ENCODE results near the gene SLC10A1. TPM values are rescaled to one million over a fixed set of nuclear protein-coding genes. Genes with fewer than 3 reads are reported as not detected.

The SLC10A1 gene
- total and polyA plus RNA-seq, 2 of the 8 experiments (the other 6 are each of a cell fraction or from before 2014, with no cell fraction given), result not detected

- Histone ChIP-seq H3K4me2 (ENCODE audit: insufficient read depth in 1 of 2, low read depth in 2 of 2, low read length in 2 of 2) (no peak overlapping the region), H3K79me2 (ENCODE audit: control insufficient read depth in 1 of 2, insufficient read depth in 2 of 2, low read length in 2 of 2) (no peaks in the 10 kb centered on the region), H3K27me3 (replicated peaks in 1 of 4; ENCODE audit: control insufficient read depth in 3 of 4, extremely low read depth in 1 of 4, insufficient read depth in 3 of 4, low read length in 3 of 4) (no peaks in the 10 kb centered on the region), H3K23me2 (ENCODE audit: low read depth, low read length) (no peaks in the 10 kb centered on the region), H3K18ac (ENCODE audit: extremely low read depth, low read length) (peak overlapping the region; percentile 48; the same call in 1 of the 2 replicates), H3K9me3 (ENCODE audit: insufficient read depth in 2 of 2, low read depth in 1 of 2, low read length in 1 of 2) (0 out of 4 replicates have a peak, but pooled peaks cover 0 to 4% of the 10 kb centered on the region in 2 experiments), H2AFZ (ENCODE audit: low read length) (peak overlapping the region; percentile 58; the same call in 1 of the 2 replicates), H3K14ac (ENCODE audit: insufficient read length) (no peak overlapping the region), H2BK15ac (ENCODE audit: low read length) (no peak overlapping the region), H4K91ac (replicated peaks; ENCODE audit: insufficient read length, low read length) (no peak overlapping the region), H3K79me1 (ENCODE audit: low read depth, low read length) (no peaks in the 10 kb centered on the region), H3K23ac (ENCODE audit: insufficient read length) (no peak overlapping the region), H3K9ac (replicated peaks in 1 of 4; ENCODE audit: extremely low read depth in 1 of 4, low read depth in 3 of 4, low read length in 3 of 4) (no peak overlapping the region), H2BK5ac (ENCODE audit: low read depth, low read length) (0 out of 2 replicates have a peak overlapping the region, but pooled peaks have one; percentile 75), H4K5ac (ENCODE audit: insufficient read length, low read depth, low read length) (no peak overlapping the region), H2BK120ac (replicated peaks; ENCODE audit: low read depth, low read length) (no peak overlapping the region), H3K4me1 (replicated peaks in 1 of 4; ENCODE audit: control insufficient read depth in 3 of 4, insufficient read depth in 4 of 4, low read length in 3 of 4) (peaks cover 0 to 5% (median 4%) of the 10 kb centered on the region in 4 experiments; a peak in 4 of 7 replicates), H3K27ac (ENCODE audit: low read depth, low read length) (no peak overlapping the region), H2BK12ac (ENCODE audit: low read depth, low read length) (no peak overlapping the region), H2AK5ac (ENCODE audit: low read depth, low read length) (no peak overlapping the region), H4K8ac (ENCODE audit: extremely low read depth, insufficient read depth, low read length) (no peak overlapping the region), H3K4me3 (ENCODE audit: extremely low read depth in 1 of 4, insufficient read depth in 2 of 4, low read depth in 3 of 4, low read length in 4 of 4) (no peak overlapping the region), H4K20me1 (replicated peaks in 1 of 2; ENCODE audit: control insufficient read depth in 1 of 2, insufficient read depth in 2 of 2, low read length in 2 of 2) (no peaks in the 10 kb centered on the region), H3K36me3 (ENCODE audit: control insufficient read depth in 2 of 4, insufficient read depth in 4 of 4, low read length in 3 of 4) (no peaks in the 10 kb centered on the region), H2BK20ac (ENCODE audit: low read length) (no peak overlapping the region), H3K56ac (replicated peaks; ENCODE audit: insufficient read length, low read depth, low read length) (no peak overlapping the region), H3K4ac (replicated peaks; ENCODE audit: insufficient read length, low read depth, low read length) (no peak overlapping the region)
- ChIA-PET POLR2A (ENCODE audit: partially characterized antibody) (interaction anchor here (1.2 to 2.4 kb wide), 2 partner anchors 11 to 25 kb away, joined by 3 to 5 read pairs; no protein-coding TSS in a partner anchor), CTCF (ENCODE audit: partially characterized antibody) (interaction anchor here (0.6 to 1.5 kb wide), 4 partner anchors 15 to 322 kb away, joined by 3 to 5 read pairs (median 4); no protein-coding TSS in a partner anchor)
- DNase-seq (ENCODE audit: low read depth in 1 of 2, low spot score in 2 of 2), result no peak
- no peak for FAIRE-seq
- 96% methylated on average over 4 of the region's 4 CpGs; no CpG with 5 or more reads in 1 of the 2 experiments for WGBS, 2 experiments (ENCODE audit: extremely low coverage in 1 of 2, insufficient coverage in 1 of 2, insufficient read length in 1 of 2, insufficient replicate concordance in 2 of 2, low coverage in 1 of 2, low lambda C conversion rate in 2 of 2, missing lambda C conversion rate in 1 of 2)
- no peak for TF ChIP-seq SIRT6 (IDR thresholded peaks at IDR 0.05; ENCODE audit: low read length)
- TF ChIP-seq BCL11A (IDR thresholded peaks at IDR 0.05; ENCODE audit: low read depth in 2 of 2, low read length in 2 of 2), result no peak
Measured at GRCh38 chr14:69798339-69798735, 1.3 kb upstream of the SLC10A1 start.

Data from H1 (cell line).